ENCODE measurements around the gene OR4E1.

DNA sequence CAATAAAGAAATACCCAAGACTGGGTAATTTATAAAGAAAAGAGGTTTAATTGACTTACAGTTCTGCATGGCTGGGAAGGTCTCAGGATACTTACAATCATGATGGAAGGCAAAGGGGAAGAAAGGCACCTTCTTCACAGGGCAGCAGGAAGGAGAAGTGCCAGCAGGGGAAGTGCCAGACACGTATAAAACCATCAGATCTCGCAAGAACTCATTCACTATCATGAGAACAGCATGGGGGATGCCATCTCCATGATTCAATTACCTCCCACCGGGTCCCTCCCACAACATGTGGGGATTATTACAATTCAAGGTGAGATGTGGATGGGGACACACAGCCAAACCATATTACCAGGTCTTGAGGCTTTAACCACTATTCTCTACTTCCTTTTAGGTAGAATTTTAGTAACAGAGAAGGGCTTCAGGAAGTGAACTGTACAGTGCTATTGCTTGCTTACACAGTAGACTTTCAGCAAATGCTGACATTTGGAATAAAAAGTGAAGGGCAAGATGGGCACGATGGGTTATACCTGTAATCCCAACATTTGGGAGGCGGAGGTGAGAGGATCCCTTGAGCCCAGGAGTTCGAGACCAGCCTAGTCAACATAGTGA, 40.8 kb upstream of the OR4E1 start:
- TF ChIP-seq, protein P1, sequence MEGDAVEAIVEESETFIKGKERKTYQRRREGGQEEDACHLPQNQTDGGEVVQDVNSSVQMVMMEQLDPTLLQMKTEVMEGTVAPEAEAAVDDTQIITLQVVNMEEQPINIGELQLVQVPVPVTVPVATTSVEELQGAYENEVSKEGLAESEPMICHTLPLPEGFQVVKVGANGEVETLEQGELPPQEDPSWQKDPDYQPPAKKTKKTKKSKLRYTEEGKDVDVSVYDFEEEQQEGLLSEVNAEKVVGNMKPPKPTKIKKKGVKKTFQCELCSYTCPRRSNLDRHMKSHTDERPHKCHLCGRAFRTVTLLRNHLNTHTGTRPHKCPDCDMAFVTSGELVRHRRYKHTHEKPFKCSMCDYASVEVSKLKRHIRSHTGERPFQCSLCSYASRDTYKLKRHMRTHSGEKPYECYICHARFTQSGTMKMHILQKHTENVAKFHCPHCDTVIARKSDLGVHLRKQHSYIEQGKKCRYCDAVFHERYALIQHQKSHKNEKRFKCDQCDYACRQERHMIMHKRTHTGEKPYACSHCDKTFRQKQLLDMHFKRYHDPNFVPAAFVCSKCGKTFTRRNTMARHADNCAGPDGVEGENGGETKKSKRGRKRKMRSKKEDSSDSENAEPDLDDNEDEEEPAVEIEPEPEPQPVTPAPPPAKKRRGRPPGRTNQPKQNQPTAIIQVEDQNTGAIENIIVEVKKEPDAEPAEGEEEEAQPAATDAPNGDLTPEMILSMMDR (conservative IDR thresholded peaks at IDR 0.05; ENCODE audit: low read depth, low read length), result no peak
- no peak for TF ChIP-seq EZH2 (IDR thresholded peaks at IDR 0.05; ENCODE audit: low read length, unreplicated experiment)

Measured in PC-3 (cell line).